Superior temporal gyrus (tissue), 1 donor: ENCODE data around the gene SH3D19.

Source experiments
- DNase-seq: peaks from one replicate; pipeline ENCODE4 v3.0.0-alpha.2; 2016; ENCODE audit errors: extremely low spot score

SH3D19 gene

DNA sequence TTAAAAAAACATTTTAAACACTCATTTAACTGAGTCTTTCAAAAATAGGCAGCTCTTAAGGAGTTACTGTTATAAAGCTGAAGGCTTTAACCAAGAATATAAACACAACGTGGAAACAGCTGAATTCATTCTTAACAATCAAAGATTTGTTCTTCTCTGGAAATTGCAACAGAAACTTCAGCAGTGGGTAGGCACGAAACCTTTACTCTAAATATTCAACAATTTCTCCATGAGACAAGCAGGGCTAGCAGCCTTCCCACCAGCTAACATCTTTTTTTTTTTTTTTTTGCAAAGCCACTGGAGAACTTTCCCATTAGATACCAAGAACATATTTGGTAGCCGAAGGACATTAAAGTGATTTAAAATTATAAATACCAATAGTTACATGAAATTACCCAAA, 126.7 kb downstream of the SH3D19 start:
- DNase-seq, result peak; percentile 78

DNA sequence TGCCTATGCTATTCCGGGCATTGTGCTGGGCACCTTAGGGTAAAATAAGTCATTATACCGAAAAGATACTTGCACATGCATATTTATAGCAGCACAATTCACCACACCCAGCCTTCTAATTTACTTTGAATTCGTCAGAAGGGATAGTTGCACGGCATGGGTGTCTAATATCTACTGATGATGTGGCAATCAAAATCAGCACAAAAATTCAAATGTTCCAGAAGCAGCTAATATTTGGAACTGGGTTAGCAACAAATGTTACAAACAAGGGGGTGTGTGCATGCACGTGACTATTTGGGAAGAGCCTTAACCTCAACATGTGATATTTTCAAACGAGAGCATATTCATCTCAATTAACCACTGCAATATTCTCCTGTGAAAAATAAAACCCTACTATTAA, 128.2 kb downstream of the SH3D19 start:
- peak; percentile 61 for DNase-seq

- no peak for DNase-seq
Measured at GRCh38 chr4:151195801-151196200, 129.6 kb downstream of the SH3D19 start.

DNA sequence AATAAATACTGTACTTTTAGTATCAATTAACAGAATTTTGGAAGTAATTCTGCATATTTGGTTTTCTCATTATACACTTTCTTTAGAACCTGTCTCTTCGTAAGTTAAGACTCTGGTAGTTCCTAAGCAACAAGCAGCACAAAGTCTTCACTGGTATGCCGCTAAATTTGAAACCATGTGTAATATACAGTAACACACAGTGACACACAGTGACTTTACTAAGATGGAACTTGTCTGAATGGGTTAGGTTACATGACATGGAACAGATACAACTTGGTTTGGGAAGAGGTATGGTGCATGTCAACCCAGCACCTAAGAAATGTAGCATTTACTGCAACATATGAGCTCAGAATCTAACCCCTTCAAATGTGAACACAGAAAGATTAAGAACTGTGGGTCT, 132.0 kb downstream of the SH3D19 start:
- DNase-seq, result no peak

- no peak for DNase-seq
Measured at GRCh38 chr4:151192556-151193235, 132.7 kb downstream of the SH3D19 start.

DNA sequence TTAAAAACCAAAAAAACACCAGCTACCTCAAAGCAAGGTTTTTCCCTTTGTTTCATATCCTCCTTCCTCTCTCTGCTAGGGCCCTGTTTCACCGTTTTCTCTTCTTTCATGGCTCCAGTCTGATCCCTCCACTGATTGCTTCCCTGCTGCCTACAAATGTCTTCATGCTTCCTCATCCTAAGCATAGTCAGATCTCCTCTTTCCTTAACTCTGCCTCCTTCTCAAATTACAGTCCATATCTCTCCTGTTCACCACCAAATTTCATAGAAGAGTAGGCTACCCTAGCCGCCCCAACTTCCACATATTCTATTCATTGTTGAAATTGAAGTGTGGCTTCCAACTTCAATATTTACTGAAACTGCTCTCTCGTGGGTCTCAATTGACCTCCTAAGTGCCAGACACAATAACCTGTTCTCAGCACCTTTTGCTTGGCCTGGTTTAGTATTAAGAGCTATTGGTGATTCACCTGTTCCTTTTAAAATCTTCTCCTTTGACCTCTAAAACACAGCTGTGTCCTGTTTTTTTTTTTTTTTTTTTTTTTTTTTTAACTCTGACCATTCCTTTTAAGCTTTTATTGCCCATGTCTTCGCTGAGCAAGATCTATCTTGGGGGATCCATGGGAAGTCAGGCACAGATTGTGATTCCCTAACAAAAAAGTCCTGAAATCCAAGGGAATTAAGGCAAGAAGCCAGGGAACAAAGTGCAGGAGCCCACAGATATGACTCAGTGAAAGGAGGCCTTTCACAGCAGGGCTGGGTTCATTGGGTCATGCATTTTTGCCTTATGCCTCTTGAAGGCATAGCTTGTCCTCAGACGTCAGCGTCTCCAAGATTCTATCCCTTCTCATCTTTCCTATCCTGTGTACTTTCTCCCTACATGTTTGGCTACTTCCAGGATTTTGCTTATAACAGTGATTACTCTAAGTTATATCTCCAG, 140.6 kb downstream of the SH3D19 start:
- DNase-seq, result no peak

GRCh38 chr4:151182455-151182996, 142.9 kb downstream of the SH3D19 start:
- no peak for DNase-seq

GRCh38 chr4:151176685-151177084, 148.7 kb downstream of the SH3D19 start:
- no peak for DNase-seq

DNA sequence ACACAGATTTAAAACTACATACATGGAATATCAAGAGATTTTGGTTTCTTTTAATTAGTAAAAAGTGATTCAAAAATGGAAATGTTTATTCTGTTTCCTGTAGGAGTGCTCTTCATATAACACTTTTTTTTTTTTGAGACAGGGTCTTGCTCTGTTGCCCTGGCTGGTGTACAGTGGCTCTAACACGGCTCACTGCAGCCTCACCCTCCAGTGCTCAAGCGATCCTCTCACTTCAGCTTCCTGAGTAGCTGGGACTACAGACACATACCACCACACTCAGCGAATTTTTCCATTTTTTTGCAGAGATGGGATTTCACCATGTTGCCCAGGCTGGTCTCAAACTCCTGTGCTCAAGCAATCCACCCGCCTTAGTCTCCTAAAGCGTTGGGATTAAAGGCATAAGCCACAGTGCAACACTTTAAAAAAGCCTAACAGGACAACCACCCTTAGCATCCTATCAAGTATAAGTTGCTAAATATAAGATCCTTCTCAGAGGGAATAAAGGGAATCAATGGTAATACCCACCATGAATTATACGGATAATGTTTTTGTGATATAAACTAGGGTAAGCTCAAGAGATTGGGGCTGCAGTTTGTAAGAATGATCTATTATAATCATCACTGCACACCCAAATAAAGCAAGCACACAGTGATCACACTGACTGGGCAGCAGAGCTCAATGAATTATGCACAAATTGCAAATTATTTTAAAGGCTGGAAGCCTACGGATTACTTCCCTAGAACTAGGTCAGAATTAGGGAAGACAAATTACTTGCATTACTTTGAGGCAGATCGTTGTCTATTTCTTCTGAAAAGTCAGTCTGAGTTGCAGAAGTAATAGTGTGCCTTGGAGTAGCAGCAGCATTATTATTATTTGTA, 149.4 kb downstream of the SH3D19 start:
- no peak for DNase-seq

DNA sequence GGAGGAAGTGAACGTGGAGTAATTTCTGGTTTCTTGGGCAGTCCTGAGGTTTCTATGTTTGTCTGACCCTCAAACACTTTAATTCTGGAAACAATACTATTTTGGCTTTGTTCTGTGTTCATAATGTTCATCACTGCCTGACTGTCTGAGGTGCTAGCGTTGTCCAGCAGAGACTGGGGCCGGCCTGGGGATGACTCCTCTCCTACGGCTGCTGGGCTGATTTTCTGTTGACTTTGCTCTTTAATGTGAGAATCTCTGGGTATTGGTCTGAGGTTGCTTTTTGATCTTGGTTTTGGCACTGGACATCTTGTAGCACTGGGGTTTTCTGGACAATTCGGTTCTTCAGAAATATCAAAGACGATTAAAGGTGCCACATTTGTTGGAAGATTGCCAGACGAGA, 150.2 kb downstream of the SH3D19 start:
- DNase-seq, result no peak

DNA sequence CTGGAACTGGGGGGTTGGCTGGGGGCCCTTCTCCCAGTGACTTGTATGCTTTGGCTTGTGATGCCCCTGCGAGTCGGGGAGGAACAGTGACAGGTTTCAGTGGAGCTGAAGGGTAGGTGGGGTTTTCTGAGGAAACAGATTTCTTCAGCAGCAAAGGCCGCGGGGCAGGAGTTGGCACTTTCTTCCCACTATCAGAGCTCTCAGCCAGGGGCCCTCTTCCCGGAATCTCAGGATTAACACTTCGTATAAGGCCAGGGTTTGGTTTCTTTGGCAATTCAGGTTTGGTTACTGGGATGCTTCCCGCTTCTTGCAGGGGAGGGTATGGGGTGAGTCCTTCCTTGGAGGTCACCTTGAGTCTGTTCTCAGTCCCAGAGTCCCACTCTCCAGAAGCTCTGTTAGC, 150.6 kb downstream of the SH3D19 start:
- DNase-seq, result no peak

DNA sequence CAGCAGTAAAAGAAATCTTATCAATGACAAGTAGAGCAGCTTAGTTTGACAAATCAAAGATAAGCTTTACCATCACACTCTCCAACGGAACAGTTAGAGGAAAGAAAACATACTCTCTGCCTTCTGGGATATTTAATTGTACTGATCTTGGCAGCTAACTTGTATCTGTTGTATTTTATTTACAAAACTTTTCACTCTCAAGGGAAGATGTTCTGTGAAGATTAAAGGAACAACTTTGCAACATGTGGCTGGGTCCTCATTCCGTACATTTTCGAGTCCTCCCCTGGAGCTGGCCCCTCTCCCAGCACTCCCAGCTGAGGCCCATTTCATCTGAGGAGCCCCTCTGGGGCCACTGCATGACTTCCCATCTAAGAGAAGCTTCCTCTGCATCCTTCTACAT, 151.5 kb downstream of the SH3D19 start:
- no peak for DNase-seq

DNA sequence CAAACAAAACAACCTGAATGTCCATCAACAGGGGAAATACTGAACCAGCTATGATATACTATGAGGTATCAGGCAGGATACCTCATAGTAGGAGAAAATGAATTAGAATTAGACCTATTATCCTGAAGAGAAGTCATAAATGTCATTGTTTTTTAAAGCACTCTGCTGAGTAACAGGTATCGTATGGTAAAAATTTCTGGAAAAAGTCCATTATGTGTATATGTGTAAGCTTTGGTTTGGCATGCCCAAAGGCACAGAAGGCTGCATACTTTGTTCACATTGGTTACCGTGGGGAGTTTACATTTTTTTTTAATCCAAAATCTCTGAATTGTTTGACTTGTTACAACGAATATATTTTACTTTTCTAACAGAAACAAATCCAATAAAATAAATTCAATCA, 155.5 kb downstream of the SH3D19 start:
- DNase-seq, result no peak

- DNase-seq, result peak; percentile 82
Measured at GRCh38 chr4:151169223-151169622, 156.2 kb downstream of the SH3D19 start.

DNA sequence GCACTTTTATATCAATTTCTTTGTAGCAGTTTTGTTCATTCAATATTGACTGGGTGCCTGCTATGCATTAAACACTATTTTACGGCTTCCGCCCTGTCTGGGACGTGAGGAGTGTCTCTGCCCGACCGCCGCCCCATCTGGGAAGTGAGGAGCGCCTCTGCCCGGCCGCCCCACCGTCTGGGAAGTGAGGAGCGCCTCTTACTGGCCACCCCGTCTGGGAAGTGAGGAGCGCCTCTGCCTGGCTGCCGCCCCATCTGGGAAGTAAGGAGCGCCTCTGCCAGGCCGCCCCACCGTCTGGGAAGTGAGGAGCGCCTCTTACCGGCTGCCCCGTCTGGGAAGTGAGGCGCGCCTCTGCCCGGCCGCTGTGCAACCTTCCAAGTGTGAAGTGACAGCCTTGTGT, 157.8 kb downstream of the SH3D19 start:
- DNase-seq, result no peak

GRCh38 chr4:151166636-151167035, 158.8 kb downstream of the SH3D19 start:
- no peak for DNase-seq

- DNase-seq, result no peak
Measured at GRCh38 chr4:151165205-151166000, 160.0 kb downstream of the SH3D19 start.

GRCh38 chr4:151163855-151164254, 161.6 kb downstream of the SH3D19 start:
- no peak for DNase-seq

GRCh38 chr4:151158979-151159378, 166.4 kb downstream of the SH3D19 start:
- DNase-seq, result no peak

DNA sequence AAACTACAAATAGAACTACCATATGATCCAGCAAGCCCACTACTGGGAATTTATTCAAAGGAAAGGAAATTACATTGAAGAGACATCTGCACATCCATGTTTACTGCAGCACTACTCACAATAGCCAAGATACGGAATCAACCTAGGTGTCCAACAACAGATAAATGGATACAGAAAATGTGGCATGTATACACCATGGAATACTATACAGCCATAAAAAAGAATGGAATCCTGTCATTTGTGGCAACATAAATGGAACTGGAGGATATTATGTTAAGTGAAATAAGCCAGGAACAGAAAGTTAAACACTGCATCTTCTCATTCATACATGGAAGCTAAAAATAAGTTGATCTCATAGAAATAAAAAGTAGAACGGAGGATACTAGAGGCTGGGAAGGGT, 167.9 kb downstream of the SH3D19 start:
- DNase-seq, result no peak

DNA sequence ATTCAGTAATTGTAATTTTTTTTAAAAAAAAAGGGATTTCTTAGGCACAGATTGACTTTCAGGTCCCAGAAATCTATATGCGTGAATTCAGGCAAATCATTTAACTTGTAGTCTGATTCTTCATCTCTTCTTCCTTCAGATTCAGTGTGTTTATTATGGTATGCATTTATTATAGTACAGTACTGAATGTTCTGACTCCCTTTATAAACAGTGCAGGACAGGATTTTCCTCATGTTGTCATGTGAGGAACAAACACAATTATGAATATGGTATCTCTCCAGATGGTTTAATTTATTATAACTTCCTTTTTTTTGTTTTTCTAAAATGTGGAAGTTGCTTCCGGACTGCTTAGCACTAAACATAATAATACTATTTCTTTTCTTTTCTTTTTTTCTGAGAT, 171.8 kb downstream of the SH3D19 start:
- no peak for DNase-seq
